ENCODE results near the gene SAFB.
"Not testable (repeated sequence)": the region's sequence is repeated elsewhere in the genome, so short reads cannot be mapped to it uniquely, and the experiment has no call there.

The SAFB gene

DNA sequence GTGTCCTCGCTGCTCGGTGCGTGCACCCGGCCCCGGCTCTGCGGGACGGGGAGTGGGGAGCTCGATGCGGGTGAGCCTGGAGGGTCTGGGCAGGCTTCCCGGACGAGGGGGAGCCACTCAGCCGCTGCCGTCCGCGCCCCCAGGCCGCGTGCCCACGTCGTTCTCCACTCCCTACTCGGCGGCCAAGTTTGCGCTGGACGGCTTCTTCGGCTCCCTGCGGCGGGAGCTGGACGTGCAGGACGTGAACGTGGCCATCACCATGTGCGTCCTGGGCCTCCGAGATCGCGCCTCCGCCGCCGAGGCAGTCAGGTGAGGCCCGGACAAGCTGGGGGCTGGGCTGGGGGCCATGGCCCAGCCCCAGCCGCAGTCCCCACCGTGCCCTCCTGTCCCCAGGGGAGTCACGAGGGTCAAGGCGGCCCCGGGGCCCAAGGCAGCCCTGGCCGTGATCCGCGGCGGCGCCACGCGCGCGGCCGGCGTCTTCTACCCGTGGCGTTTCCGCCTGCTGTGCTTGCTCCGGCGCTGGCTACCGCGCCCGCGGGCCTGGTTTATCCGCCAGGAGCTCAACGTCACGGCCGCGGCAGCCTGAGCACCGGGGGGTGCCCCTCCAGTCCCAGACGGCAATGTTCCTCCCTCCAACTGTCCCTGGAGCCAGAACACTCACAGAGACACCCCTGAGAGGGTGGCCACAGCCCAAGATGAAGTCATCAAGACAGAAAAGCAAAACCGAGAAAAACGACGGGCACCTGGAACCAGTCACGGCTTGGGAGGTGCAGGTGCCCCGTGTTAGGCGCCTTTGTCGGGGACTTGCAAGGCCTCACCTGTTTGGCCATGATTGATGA is 64.7 kb downstream of the SAFB start:
- DNase-seq, result no peak

DNA sequence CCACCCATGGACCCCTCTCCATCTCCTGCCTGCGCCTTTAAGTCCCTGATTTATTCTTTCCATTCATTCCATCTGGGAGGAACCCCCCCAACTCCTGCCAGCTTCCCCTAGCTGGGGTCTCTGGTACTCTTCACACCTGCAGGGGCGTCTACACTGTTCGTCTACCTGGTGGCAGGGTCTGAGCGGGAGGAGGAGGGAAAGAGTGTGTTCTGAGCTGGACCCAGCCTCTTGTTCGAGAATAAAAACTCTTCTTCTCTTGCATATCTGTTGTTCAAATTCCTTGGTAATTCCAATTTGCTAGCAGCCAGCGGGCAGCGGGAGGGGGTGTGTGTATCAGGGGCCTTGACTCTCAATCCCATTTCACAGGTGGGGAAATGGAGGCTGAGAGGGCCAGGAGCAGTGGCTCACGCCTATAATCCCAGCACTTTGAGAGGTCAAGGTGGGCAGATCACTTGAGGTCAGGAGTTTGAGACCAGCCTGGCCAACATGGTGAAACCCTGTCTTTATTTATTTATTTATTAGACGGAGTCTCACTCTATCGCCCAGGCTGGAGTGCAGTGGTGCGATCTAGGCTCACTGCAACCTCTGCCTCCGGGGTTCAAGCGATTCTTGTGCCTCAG is 65.5 kb downstream of the SAFB start:
- DNase-seq, result not testable (repeated sequence)

DNA sequence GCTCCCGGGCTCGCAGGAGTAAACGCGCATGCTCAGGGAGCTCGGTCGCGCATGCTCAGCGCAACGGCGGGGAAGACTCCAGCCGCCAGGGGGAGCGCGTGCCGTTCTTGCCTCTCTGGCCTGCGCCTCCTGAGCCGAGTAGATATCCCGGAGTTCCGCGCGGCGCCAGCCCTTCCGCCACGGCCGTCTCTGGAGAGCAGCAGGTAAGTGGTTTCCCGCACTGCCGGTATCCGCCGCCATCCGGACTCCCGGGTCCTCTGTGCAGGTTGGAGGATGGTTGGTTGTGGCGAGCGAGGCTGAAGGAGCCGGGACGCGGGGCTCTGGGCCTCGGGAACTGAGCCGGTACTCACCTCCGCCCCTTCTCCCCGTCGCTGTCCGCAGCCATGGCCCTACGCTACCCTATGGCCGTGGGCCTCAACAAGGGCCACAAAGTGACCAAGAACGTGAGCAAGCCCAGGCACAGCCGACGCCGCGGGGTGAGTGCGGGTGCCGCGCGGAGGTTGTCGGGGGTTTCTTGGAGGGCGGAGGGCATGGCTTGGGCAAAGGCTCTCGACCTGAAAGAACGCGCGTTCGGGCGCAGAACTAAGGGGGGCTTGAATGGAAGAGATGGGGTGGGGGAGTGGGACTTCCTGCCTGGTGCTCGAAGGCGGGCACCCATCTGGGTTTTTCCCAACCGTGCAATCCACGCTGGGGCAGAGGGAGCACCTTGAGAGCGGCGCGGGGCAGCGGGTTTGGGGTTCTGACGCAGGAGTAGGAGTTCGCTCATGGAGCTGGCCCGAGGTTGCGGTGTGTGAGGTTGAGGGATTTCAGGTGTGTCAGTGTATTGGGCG is 67.5 kb downstream of the SAFB start, which contains the start of gene RPL36:
RPL36 (plus strand) TSS at position 171 of the 830 bp plus-strand sequence; CDS start at position 384, 213 bp downstream.
- peak; percentile 83 to 92 for DNase-seq

DNA sequence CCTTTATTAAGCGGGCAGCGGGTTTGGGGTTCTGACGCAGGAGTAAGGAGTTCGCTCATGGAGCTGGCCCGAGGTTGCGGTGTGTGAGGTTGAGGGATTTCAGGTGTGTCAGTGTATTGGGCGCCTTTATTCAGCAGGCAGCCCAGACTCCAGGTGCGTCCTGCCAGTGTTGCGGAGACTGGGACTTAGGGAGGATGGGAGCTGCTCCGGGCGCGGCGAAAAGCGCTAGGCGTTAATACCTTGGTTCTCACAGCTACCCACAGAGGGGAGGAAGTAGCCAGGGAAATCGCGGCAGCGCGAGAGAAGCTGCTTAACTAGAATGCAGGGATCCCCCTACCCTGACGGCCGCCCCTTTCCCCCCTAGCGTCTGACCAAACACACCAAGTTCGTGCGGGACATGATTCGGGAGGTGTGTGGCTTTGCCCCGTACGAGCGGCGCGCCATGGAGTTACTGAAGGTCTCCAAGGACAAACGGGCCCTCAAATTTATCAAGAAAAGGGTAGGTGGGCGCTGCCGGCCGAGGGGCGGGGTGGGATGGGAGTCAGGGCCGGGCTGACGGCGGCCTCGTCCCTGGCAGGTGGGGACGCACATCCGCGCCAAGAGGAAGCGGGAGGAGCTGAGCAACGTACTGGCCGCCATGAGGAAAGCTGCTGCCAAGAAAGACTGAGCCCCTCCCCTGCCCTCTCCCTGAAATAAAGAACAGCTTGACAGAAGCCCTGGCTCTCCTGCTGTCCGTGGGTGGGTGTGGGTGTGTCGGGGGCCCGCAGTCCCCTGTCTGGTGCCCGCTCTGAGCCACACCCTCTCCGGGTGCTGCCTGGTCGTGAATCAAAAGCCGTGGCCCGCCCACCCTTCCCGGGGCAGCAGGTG is 68.3 kb downstream of the SAFB start:
- peak in 1 of 2 experiments; percentile 33 for DNase-seq

DNA sequence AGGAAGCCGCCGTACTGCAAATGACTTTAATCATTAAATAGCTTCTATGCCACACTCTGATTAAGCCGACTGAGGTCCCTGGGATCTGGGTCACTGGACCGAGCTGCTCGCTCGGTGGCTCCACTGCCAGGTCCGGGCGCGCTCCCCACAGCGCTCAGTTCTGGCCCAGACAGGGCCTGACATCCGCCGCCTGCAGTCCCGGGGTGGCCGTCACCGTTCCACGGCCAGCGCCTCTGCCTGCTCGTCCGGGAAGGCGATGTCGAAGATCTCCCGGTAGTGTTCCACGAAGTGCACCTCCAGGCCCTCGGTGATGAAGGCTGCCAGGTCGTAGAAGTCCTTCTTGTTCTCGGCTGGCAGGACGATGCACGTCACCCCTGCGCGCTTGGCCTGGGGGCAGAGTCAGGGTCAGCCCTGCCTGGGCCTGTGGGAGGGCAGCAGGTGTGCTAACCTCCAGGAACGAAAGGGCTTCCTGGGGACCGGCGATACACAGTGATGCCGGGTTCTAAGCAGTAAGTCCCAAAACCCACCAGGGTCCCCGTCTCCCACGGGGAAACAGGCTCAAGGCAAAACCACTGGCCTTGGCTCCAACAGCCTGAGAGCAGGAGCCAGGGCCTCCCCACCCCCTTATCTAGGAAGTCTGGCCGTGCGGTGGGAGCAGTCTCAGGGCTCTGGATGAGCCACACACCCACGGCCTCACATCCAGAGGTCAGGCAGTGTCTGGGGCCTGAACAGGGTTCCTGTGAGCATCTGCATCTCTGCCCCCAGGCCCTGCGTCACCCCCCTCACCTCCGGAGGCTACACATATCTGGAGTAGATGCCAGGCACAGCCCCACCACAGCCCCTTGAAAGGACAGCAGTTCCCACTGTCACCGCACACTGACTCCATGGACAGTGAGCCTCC is 69.2 kb downstream of the SAFB start:
- no peak for DNase-seq

DNA sequence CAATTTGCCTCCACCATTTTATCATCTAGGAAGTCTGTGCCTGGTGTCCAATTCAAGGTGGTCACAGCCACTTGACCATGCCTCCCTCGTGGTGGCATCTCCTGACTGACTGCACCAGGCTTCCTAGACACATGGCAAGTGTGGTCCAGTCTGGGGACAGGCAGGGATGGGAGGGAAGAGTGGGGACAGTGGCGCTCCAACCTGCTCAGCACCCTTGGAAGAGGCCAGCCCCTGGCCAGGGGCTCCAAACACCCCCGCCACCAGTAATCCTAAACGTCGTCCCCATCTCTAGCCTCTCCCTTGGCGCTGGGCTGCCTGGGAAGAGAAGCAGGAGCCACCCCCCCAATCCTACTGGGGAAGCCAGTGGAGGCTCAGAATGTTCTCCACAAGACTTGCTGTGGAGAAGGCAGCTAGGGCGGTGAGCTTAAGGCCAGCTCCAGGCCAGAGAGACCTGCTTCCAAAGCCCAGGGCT is 69.9 kb downstream of the SAFB start:
- no peak for DNase-seq

DNA sequence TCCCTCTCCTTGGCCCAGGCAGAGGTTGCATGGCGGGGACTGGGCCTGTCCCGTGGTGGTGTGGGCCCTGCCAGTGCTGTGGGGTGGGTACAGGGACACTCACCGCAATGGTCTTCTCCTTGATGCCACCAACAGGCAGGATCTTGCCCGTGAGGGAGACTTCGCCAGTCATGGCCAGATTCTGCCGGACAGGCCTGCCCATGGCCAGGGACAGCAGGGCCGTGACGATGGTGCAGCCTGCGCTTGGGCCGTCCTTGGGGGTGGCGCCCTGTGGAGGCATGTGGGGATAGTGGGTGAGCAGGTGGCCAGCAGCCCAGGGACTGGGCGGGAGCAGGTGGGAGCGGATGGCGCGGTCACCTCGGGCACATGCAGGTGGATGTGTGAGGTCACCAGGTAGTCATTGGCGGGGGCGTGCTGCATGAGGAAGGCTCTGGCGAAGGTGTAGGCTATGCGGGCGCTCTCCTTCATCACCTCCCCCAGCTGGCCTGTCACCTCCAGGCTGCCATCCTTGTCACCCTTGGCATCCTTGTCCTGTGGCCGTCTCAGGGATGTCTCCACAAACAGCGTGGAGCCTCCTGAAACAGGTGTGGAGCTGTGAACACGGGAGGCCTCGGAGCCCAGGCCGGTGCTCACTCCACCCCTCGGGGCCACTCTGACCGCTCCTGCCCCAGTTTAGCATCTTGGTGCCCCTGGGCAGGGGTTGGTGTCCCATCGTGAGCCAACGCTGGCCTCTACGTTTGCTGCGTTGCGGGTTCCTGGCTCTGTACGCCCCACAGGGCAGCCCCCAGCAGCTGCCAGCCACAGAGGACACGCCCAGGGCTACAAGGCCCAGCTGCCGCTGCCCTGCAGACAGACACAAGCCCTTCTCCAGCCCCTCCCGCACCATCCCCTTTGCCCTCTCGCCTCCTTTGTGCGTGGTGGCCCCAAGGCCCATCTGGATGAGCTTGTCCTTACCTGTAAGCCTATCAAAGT is 70.6 kb downstream of the SAFB start:
- no peak for DNase-seq

DNA sequence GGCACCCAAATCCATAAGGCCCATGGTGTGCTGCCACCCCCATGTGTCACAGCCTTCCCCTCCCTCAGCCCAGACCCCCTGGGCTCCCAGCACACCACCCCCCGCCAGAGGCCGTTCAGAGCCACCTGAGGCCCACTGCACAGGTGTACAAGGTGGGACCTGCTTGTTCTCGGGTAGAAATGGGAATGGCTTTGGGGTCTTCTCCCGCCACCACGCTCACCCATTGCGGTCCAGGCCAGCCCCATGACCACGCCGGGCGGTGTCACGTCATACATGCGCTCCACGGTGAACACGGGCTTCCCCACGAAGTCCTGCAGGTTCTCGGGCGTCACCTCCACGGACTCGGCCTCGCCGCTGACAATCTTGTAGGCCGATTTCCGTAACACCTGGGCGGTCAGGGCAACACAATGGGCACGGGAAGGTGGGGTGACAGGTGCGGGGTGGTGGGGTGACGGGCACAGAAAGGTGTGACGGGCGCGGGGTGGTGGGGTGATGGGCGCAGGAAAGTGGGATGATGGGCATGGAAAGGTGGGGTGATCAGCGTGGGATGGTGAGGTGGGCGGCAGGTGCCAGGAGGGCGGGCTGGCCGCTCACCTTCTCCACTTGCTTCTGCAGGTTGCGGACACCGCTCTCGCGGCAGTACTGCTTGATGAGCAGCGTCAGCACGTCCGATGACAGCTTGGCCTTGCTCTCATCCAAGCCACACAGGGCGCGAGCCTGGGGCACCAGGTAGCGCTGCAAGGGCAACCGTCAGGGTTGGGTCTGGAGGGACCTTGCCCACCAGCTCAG is 71.5 kb downstream of the SAFB start:
- no peak for DNase-seq

DNA sequence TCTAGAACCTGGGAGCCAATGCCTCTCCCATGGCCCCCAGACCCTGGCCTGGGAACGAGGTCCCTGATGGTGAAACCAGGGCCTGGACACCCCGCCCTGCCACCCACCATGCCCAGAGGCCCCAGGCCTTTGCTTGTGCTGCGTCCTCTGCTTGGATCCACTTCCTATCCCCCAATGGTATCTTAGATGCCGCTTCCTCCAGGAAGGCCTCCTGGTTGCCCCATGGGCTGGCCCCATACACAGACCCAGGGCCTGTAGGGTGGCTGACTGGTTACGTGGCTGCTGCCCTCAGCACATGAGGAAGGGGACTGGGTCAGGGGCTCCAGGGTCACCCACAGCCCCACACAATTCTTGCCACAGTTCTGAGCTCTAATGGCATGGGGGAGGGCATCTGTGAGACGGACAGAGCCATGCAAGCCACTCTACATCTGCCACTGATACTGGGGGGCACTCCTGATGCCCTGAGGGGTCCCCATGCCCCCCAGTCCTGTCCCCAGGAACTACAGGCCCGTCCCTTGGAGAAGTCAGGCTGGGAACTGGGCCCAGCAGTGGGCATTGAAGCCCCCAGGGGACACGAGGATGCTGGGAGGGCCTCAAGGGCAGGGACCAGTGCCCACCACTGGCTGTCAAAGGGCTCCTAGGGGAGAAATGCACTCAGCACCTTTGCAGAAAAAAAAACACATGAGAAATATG is 72.2 kb downstream of the SAFB start:
- DNase-seq, result no peak

DNA sequence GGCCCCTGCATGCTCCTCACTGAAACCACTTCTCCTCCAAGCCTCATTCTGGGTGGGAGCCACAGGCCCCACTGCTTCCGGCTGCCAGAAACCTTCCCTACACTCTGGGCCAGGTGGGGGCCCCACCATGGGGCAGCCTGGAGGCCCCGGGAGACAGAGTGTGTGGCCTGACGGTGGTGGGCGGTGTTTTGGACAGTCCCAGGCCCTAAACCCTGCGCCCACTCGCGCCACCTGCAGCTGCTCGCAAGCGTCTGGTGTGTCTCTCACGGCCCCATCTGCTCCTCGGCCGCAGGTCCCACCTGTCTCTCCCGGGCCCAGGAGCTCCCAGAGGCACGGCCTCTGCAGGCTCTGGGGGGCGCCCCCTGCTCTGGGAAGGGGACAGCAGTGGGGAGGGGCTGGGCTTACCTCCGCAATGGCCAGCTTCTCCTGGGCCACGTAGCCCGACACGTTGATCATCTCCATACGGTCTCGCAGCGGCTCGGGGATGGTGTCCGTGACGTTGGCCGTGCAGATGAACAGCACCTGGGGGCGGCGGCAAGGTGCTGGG is 72.8 kb downstream of the SAFB start:
- DNase-seq, result no peak

DNA sequence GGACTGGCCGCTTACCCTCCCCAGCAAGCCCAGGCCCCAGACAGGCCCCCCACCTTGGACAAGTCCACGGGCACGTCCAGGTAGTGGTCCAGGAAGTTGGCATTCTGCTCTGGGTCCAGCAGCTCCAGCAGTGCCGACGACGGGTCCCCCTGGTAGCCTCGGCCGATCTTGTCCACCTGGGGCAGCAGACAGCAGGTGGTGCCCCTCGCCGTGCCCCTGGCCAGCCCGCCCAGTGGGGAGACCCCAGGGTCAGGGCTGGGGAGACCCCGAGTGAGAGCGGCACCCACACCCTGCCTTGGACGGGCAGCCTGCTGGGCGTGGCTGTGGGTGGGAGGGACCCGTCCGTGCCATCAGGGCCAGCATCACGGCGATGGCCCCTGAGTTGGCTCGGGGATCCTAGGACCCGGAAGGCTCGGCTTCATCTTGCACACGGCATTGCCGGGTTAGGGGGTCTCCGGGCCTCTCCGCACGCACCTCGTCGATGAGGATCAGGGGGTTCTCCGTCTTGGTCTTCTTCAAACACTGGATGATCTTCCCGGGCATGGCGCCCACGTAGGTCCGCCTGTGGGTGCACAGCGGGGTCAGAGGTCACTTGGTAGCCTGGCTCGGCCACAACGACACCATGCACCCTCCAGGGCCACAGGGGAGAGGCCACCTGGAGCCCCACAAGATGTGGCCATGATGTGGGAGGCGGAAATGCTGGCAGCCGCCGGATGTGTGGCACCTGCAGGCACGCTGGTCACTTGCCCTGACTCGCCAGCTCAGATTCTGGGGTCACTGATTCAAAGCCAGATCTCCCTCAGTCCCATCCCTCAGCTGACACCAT is 73.5 kb downstream of the SAFB start:
- no peak for DNase-seq

DNA sequence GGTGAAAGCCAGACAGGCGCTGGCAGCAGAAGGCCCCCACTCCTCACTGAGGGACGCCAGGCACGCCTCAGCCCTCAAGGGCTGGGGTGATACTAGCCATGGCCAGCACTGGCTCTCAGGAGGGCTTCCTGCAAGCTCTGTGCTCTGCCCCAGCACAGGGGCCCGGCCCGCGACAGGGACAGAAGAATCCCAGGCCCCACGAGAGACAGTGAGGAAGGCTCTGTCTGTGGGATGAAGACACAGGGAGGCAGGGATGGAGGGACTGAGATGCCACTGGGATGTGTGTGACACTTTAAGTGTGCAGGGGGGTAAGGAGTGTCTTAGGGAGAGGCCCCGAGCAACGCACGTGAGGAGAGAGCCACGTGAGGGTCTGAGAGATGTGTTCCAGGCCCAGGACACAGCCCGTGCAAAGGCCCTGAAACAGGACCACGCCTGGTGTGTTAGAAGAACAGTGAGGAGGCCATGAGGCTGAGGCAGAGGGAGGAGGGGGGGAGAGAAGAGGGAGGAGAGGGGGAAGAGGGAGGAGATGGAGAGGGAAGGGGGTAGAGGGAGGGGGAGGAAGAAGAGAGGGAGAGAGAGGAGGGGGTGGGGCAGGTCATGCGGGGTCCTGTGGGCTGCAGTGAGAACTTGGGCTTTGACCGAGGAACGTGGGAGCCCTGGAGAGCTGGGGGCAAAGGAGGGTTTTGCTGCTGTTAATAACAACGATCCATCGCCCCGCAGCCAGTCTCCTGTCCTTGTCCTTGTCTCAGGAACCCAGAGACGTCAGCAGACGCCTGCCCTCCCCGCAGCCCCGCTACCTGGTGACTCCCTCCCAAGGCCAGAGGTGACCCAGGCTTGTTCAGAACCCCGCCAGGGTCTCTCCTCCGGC is 74.4 kb downstream of the SAFB start:
- no peak for DNase-seq

DNA sequence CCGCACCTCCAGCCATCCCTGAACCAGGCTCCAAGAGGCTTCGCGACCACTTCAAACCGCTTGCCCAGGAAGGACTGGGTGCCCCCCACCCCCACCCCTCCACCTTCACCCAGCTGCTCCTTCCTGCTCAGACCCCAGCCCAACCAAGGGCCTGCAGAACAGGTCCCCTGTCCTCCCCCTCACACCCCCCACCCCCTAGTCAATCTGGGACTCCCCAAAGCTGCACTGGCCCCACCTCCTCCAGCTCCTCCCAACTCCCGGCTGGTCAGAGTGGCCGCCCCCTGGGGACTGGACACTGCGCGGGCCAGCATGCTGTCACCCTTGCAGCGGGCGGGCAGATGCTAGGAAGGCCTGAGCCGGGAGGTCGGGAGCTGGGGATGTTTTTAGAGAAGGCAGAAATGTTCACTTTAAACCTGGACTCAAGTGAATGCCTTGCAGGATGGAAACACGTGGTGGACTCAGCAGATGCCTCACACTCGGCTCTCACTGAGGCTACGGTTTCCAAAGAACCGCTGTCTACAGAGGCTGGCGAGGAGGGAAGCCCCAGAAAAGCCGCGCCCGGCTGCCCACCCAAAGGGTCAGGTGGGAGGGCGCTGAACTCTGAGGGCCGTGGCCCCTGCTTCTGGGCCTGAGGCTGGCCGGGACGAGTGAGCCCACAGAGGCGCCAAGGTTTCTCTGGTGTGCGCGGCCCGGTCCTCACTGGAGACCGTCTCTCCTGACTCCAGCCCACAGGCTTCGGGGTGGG is 75.2 kb downstream of the SAFB start:
- DNase-seq, result no peak

DNA sequence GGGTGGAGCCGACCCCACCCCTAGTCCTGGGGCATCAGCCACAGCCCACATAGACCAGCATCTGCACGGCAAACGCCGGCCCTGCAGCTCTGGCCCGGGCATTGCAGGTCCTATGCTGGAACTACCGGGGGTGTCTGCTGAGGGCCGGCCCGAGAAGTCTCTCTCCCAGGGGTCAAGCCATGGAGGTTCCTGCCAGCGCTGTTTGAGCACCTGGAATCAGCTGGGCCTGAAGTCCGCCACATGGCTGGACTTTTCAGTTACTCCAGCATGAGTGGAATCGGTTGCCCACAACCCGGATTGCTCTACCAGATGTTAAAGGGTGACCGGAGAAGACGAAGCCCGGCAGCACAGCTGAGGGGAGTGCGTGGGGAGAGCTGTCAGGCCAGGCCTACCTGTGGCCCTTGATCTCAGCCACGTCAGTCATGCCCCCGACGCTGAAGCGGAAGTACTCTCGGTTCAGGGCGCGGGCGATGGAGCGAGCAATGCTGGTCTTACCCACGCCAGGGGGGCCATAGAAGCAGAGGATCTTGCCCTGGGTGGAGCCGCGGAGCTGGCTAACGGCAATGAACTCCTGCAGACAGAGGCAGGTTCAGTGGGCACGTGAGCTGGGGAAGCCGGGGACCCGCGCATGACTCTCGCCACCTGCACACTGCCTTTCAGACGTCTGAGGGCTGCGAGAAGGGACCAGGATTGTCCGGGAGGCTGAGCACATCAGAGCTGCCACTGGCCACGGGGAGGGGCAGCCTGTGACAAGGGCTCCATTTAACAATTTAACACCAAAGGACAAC is 75.9 kb downstream of the SAFB start:
- DNase-seq, result no peak

Data from SW 1271 (cell line).